HL-60 (cell line): ENCODE results near the gene CFAP92.

Source experiments
- CTCF ChIP-seq: IDR thresholded peaks from one replicate; pipeline ENCODE4 v1.5.1; 2011; ENCODE audit warnings: low read length, control low read depth, inconsistent platforms; ENCODE audit not compliant: insufficient read depth
- POLR2AphosphoS5 ChIP-seq: IDR thresholded peaks from 2 replicates; pipeline ENCODE4 v1.6.1; 2012; ENCODE audit warnings: low read depth

- no peak for TF ChIP-seq CTCF
- no peak for TF ChIP-seq POLR2AphosphoS5
These were observed 76.6 kb downstream of the CFAP92 start for GRCh38 chr3:128917291-128917690.
